Glomerular endothelial cell (primary cell): ENCODE measurements around the gene RAPGEF1. TPM values are rescaled to one million over a fixed set of nuclear protein-coding genes. Genes with fewer than 3 reads are reported as not detected.
"Not testable (repeated sequence)": the region's sequence is repeated elsewhere in the genome, so short reads cannot be mapped to it uniquely, and the experiment has no call there.

Experiments used
- DNase-seq: peaks from one replicate; pipeline ENCODE4 v3.0.0-alpha.2; 2011; ENCODE audit warnings: low read depth, low spot score; ENCODE audit errors: extremely low read depth
- total RNA-seq: library from RNA; depleted of rRNA; stranded (reverse); fragments of >200 nt; gene quantifications from 2 replicates; pipeline ENCODE4 v1.2.3, GENCODE V29; 2015

Gene RAPGEF1
- total RNA-seq, 1 donor from 2014 or later: 102 TPM

DNA sequence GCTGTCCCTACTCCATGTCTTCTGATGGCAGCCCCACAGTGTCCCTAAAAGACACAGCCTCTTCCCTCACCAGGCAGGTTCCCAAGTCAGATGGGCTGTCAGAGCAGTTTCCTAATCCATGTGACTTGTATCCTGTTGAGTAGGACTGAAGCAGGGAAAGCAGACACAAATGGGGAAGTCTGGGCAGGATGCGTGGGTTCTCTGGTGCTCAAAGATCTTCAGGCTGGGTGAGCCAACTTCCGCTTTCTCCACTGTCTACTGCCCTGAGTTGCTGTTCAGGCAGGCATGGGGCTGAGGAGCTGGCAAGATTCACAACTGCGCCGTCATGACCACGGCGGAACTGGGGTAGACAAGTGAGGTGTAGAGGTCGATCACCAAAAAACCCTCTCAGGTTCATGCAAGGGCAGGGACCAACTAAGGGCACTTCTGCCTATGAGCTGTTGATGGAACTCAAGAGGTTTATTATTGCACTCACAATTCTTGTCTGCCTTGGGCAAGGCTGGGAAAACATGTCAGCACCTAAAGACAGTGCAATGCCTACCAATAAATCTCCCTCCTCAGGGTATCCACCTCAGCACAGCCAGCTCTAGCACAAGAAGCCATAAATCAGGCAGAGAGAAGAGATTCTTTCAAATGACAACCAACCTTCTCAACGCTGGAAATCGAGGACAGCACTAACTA, 83.4 kb downstream of the RAPGEF1 start:
- peak; percentile 91 for DNase-seq

GRCh38 chr9:131654369-131654768, 85.5 kb downstream of the RAPGEF1 start:
- DNase-seq: not testable (repeated sequence)

GRCh38 chr9:131651599-131651998, 88.3 kb downstream of the RAPGEF1 start:
- DNase-seq: no peak

- no peak for DNase-seq
These were observed 88.7 kb downstream of the RAPGEF1 start for GRCh38 chr9:131651160-131651559.

- DNase-seq: no peak
These were observed 89.6 kb downstream of the RAPGEF1 start for GRCh38 chr9:131650254-131650653.

DNA sequence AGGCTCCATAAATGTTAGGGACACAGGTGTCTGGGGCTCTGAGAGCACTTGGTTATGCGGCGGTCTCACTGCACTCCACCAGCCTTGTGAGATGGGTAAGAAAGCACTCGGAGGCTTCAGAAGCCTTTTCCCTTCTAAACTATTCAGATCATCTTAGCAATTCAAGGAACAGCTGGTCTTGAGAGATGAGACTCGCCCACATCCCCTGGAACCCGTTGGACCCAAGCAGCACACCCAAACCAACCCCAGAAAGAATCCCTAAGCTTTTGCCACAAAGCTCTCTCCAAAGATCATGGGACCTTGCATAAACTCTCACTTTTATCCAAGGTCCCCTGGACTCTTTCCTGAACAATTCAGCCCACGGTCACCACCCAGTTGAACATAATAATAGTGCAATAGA, 90.2 kb downstream of the RAPGEF1 start:
- DNase-seq: no peak

DNA sequence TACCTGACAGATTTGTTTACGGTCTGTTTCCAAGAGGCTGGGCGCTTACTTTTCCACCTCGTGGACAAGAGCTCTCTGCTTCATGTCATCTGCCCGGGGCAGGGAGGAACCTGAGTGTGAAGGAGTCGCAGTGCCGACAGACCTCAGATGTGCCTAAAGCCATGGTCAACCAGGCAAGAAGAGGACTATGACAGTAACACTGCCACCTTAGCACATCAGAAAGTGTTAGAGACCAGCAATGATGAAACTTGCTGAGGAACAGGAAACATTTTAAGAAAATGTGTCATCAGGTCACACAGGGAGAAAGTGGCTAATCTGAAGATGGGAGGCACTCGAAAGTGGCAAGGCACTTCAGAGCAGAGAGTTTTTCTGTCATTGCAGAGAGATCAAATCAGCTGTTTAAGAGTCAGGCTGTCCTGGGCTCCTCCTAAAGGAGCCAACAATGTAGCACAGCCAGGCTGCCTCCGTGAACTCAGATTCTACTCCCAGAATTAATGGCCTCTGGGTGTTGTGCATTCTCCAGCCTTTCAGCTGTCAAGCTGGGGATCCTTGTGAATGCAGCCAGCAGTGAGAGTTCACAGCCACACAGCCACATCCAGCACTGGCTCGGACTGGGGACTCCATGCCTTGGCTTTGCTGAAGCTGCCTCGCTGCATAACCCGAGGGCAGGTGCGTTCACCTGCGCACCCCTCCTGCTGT, 94.6 kb downstream of the RAPGEF1 start:
- no peak for DNase-seq

GRCh38 chr9:131642496-131643083, 97.3 kb downstream of the RAPGEF1 start:
- no peak for DNase-seq

GRCh38 chr9:131641618-131642495, 98.0 kb downstream of the RAPGEF1 start:
- no peak for DNase-seq

DNA sequence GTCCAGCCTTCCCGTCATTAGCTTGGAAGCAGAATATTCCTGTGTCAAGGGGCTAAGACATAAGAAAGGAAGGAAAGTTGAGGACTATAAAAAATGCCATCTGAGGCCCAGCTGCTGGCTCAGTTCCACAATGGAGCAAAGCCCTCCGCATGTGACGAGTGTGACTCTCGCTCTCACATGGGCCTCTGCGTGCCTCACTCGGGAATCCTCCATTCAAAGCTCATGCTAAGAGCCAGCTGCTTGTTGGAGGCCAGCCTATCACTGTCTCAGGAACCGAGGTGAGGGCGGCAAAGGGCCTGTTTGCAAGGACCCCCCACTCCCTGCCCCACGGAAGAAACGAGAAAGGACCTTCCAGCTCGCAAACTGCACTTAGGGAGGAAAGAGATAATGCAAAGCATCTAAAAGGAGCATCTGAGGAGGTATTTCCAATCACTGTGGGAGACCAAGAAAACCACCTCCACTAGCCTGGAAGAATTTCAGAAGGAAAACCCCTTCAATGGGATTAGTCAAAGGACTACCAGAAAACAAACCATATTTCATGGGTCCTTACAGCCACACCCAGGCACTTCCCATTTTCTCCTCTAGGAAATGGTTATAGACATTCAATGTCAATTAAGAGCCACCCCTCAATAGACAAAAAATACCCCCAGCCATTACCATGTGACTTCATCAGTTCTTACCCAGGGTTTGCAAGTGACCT, 99.3 kb downstream of the RAPGEF1 start:
- DNase-seq: no peak

DNA sequence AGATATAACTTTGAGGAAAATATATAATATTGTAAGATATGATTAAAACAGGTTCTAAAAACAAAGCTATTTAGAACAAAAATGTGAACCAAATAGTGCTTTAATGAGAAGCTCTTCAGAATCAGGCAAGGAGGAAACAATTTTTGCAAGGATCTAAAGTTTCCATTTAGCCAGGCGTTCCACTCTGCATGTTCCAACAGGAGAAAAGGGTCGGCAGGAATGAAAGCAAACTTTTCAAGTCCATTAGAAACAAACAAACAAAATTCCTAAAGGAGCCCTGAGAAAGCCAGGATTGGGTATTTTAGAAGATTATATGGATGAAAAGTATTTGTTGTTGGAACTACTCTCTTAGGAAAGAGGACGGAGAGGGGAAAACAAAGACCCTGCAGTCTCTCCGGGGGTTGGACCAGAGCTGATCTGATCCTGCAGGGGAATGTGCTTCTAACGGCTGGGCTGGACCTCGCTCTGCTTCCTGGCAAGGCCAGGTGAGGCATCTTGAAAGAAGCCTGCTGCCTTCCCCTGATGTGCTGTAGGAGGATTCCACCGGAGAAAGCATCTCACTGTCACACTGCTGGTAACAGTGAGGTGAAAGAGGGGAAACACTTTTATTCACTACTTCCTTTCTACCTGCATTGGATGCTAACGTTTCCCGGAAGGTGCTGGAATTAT, 100.0 kb downstream of the RAPGEF1 start:
- DNase-seq: no peak

DNA sequence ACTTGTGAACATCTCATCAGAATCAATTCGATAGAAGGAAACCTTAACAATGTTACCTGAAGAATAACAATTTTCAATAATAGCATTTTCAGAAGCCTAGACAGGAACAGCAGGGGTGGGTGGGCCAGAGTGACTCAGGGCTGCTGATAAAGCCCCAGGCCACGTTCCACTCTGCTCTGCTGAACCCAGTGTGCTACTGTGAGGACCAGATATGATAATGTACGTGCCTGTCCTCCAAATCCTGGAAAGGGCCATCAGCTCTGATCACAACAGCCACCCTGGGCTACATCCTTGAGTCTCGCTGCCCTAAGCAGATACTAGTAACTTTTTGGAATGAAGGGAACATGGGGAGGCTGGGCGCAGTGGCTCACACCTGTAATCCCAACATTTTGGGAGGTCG, 103.3 kb downstream of the RAPGEF1 start:
- no peak for DNase-seq

DNA sequence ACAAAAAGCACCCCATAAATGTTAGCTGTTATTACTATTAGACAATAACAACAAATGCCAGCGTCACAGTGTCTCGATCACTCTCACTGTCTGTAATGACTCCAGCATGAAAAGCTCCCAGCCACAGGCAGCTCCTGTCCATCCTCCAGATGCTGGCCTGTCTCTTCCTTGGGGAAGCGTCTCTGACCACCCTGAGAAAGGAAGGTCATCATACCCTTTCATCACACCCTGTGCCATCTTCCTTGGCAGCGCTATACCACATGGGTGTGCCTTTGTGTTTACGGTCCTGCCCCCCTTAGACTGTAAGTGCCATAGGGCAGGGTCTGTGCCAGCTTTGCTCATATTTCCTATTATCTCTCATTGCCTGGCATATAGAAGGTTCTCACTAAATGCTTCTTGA, 104.0 kb downstream of the RAPGEF1 start:
- no peak for DNase-seq

GRCh38 chr9:131635285-131635684, 104.6 kb downstream of the RAPGEF1 start:
- peak; percentile 93 for DNase-seq

DNA sequence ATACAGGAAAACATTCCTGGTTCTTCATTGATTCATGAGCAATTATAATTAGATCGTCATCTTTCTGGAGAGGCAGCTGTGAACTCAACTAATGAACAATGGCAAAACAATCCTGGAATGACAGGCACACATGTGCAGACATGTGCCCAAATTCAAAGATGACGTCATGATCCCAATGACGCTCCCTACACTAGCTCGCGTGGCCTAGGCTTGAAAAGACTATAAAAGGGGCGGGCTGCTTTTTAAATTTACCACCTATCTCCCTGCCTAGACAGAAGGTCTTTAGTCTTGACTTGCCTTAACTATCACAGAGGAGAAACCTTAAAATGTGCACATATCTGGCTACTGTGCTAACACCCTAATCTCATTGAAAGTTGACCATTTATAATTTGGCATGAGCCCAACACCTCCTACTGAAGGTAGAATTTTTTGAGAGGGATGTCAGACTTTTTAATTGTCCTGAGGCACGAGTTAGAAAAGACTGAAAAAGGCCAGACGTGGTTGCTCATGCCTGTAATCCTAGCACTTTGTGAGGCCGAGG, 106.3 kb downstream of the RAPGEF1 start:
- no peak for DNase-seq

DNA sequence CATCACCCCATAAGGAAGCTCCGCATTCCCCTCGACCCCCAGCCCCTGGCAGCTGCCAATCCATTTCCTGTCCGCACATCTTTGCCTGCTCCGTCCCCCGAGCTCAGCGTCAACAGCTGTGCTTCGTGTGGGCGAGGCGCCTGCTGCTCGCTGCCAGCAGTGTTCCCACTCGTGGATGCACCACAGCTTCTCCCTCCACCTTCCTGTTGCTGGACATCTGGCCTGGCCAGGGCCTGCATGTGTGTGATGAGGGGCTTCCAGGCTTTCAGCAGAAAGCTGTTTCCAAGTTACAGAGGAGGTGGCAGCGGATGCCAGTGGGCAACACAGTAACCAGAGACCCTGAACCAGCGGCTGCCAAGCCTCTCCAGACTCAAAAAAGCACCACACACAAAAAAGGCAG, 108.6 kb downstream of the RAPGEF1 start:
- no peak for DNase-seq

DNA sequence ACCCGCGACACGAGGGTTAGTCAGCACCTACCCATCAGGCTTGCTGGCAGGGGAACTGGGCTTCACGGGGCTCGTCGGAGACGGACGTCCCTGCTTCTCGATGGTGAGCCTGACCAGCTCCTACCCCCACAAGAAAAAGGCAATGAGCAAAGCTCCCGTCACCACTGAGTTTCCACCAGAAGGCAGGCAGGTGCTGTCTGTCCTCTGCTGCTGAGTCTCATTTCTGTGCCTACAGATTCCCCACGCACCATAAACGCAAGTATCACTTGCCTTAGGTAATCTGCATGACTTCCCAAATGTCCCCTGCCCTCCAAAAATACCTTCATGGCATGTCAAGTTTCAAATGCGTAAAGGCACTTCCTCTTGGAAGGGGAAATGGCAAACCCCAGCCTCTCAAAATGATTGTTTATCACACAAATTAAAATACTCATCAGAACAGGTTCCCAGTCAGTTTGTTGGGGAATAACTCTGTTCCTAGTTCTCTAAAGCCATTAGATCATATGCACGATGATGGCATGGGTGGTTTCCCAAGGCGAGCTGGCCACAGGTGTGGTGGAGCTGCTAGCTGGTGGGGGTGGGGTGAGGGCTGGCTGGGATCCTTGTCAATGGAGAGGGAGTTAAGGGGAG, 109.6 kb downstream of the RAPGEF1 start:
- no peak for DNase-seq

GRCh38 chr9:131629825-131630204, 110.1 kb downstream of the RAPGEF1 start:
- no peak for DNase-seq

DNA sequence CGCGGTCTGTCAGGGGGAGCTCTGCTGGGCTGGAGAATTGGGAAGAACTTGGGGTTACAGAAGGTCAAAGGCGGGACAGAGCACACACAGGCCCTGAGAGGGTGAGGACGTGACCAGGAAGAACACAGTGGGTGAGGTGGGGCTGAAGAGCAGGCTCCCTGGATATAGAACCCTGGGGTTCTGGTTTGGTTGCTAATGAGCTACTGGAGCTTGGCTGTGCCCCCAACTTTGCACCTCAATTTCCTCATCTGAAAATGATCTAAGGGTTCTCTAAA, 110.7 kb downstream of the RAPGEF1 start:
- DNase-seq: no peak
